Stimulated activated naive CD8-positive, alpha-beta T cell treated with anti-CD3 and anti-CD28 coated beads, Interleukin-15, Interleukin-2, amounts not matched to agents 100 U/mL and 50 U/mL, for 24 hours (primary cell): ENCODE data around the gene COLEC12.

Experiments
- ATAC-seq: fragments of 150-1000 bp; cut with Tn5 transposase; one replicate; pipeline ENCODE4 v1.10.0; 2021
- DNase-seq: peaks from one replicate; pipeline ENCODE4 v3.0.0; 2021

COLEC12 gene

GRCh38 chr18:438571-438970 is 61.9 kb downstream of the COLEC12 start:
- ATAC-seq: no peak

DNA sequence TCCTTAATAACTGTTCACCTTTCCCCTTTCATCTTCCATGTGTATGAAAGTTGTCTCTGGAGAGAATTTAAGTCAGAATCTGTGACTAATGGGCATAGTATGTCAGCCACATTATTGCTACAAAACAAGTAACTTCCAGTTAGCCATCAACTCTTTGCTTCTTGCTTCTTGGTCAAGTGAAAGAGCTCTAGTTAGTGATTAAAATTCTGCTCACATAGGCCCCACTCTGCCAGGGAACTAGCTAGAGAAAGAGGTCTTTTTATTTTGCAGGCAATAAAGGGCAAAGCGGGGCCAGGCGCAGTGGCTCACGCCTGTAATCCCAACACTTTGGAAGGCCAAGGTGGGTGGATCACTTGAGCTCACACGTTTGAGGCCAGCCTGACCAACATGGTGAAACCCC is 64.6 kb downstream of the COLEC12 start:
- ATAC-seq (no peak), DNase-seq (no peak)

More at GRCh38 chr18:438571-438970, 61.9 kb downstream of the COLEC12 start:
- no peak for DNase-seq

DNA sequence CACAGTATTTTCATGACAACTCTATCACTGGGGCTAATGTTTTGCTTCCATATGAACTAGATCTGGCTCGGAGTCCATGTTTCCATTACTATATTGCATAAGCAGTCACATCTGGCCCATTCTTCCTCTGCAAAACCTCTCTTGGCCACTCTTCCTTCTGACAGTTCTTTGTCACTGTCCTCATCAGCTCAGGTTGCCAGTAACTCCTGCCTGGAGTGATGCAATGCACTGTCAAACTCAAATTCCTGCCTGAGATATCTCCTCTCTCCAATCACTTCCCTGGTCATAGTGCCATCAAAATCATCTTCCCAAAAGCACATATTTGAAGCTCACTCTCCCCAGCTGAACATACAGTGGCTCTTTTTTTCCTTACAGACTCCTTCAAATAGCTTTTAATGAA is 66.1 kb downstream of the COLEC12 start:
- ATAC-seq (no peak), DNase-seq (no peak)

GRCh38 chr18:433960-434359 is 66.5 kb downstream of the COLEC12 start:
- ATAC-seq: no peak
- no peak for DNase-seq

GRCh38 chr18:433298-433697 is 67.2 kb downstream of the COLEC12 start:
- DNase-seq: no peak
- ATAC-seq: no peak

GRCh38 chr18:432791-433190 is 67.7 kb downstream of the COLEC12 start:
- ATAC-seq (no peak), DNase-seq (no peak)

GRCh38 chr18:429030-429429 is 71.5 kb downstream of the COLEC12 start:
- DNase-seq: no peak
- no peak for ATAC-seq

- no peak for DNase-seq
- ATAC-seq: peak; percentile 46
These were observed 73.5 kb downstream of the COLEC12 start for GRCh38 chr18:427005-427404.

GRCh38 chr18:425106-425745 is 75.3 kb downstream of the COLEC12 start:
- no peak for ATAC-seq
- no peak for DNase-seq

- DNase-seq (no peak), ATAC-seq (no peak)
These were observed 75.8 kb downstream of the COLEC12 start for GRCh38 chr18:424668-425067.

GRCh38 chr18:424071-424661 is 76.3 kb downstream of the COLEC12 start:
- no peak for ATAC-seq
- no peak for DNase-seq

- DNase-seq (no peak), ATAC-seq (no peak)
These were observed 77.5 kb downstream of the COLEC12 start for GRCh38 chr18:422966-423365.

- no peak for DNase-seq
- no peak for ATAC-seq
These were observed 79.0 kb downstream of the COLEC12 start for GRCh38 chr18:421247-422155.

- no peak for DNase-seq
- ATAC-seq: no peak
These were observed 79.7 kb downstream of the COLEC12 start for GRCh38 chr18:420661-421246.

DNA sequence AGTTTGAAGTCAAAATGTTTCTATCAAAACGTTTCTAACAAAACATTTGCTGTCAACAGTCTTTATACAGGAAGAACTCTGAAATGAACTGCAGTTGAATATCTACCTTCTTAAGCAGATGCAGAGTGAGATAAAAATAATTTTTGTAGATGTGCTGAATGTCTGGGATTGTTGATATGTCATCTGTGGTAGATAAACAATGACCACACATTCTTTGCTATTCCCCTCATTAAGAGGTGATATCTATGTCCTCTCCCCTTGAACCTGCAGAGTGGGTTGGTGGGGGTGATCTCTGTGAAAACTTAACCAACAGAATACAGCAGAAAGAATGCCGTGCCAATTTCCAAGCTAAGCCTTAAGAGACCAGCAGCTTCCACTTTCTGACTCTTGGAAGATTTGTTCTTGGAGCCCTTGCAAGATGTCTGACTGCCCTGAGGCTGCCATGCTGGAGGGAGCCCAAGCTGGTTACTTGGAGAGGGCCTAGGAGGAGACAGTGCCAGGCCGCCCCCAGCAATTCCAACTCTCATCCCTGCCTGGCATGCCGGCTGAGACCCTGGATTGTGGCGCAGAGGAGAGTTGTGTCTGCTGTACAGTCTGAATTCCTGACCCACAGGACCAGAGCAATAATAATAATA is 80.8 kb downstream of the COLEC12 start:
- ATAC-seq (no peak), DNase-seq (no peak)

DNA sequence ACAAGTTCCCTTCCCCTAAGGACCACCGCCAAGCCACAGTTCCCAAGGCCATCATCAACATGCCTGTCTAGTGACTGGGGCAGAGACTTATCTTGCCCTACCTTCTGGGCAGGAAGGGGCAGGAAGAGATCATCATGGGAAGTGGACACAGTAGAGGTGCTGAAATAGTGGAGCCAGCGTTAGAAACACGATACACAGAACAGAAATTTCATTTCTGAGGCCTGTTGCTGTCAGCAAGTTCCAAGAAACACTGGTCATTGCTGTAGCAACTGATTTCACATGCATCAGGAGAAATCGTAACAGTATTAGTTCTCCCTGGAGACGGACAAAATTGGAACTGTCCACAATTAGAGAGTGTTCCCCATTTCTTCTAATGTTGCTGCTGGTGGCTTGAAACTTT is 83.0 kb downstream of the COLEC12 start:
- no peak for DNase-seq
- ATAC-seq: no peak

DNA sequence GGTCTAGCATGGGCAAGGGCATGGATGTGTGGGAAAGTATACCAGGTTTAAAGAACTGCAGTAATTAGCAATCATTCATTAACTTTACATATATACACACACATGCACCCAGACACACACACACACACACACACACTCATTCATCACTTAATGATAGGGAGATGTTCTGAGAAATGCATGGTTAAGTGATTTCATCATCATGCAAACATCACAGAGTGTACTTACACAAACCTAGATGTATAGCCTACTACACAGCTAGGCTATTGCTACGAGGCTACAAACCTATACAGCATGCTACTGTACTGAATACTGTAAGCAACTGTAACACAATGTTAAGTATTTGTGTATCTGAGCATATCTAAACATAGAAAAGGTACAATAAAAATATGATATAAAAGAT is 83.6 kb downstream of the COLEC12 start:
- ATAC-seq (no peak), DNase-seq (no peak)

DNA sequence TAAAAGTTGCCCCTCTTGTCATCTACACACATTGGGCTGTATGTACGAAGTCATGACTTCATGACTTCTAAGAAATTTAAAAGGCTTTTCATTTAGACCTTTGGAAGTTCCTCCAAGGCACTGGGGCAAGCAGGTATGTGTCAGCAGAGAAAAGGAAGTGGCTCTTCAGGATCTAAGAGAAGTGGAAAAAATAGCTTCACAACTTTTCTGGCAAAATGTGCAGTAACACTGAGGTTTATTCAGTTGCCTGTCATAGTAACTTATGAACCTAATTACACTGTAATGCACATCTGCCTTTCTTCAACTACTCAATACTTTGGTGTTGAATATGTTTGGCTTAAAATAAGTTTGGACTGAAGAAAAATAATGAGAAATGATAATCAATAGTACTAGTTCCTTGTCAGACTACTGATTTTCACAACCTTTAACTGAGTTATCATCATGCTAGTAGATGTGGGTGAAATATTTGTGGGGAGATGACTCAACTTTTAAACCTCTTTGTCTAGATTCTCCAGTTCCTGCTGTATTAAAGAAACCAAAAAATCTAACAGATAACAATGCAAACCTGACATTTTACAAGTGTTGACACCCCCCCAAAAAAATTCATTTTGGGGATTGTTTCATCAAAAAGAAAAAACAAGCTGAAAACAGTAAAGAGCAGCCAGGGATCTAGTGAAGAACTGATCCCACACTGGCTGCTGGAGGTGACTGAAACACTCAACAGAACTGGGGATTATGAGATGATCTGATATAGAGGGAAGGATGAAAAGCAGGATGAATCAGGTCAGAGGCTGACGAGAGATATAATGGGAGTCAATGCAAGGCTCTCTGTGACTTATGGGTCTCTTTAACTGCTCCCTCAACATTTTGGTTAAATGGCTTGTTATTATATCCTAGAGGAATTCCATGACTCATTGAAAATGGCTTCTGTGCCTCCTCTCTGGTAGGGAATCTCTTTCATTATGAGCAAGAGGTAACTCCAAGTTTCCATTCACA is 84.6 kb downstream of the COLEC12 start:
- ATAC-seq (no peak), DNase-seq (no peak)

DNA sequence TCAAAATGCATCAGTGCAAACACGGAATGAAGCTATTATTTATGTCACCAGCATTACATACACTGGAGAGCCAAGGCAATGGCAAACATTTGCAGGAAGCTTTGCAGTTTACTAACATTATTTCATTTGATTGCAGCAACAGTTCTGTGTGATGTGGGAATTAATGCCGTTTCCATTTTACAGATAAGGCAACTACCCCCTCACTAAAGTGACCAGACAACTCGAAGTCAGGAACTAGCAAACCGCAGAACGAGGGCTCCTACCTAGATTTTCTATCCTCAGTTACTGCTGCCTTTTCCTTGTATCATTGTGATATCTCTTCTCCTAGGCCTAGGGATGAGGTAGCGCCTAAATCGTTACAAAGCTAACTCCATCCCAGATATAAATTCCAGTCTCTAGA is 85.5 kb downstream of the COLEC12 start:
- ATAC-seq (no peak), DNase-seq (no peak)

DNA sequence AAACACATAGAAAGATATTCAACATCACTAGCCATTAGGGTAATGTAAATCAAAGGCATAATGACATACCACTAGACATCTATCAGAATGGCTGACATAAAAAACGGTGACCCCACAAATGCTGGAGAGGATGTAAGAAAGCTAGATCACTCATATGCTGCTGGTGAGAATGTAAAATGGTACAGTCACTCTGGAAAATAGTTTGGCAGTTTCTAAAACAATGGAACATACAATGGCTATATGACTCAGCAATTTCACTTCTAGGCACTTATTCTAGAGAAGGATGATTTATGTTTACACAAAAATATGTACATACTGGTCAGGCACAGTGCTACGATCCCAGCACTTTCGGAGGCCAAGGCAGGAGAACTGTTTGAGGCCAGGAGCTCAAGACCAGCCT is 87.3 kb downstream of the COLEC12 start:
- DNase-seq (no peak), ATAC-seq (no peak)

GRCh38 chr18:410047-410455 is 90.5 kb downstream of the COLEC12 start:
- ATAC-seq: no peak
- DNase-seq: no peak
